ENCODE data around the gene KISS1R.
A peak's percentile ranks its signal among the peaks of the same experiment; 100 is the strongest.

Gene KISS1R

DNA sequence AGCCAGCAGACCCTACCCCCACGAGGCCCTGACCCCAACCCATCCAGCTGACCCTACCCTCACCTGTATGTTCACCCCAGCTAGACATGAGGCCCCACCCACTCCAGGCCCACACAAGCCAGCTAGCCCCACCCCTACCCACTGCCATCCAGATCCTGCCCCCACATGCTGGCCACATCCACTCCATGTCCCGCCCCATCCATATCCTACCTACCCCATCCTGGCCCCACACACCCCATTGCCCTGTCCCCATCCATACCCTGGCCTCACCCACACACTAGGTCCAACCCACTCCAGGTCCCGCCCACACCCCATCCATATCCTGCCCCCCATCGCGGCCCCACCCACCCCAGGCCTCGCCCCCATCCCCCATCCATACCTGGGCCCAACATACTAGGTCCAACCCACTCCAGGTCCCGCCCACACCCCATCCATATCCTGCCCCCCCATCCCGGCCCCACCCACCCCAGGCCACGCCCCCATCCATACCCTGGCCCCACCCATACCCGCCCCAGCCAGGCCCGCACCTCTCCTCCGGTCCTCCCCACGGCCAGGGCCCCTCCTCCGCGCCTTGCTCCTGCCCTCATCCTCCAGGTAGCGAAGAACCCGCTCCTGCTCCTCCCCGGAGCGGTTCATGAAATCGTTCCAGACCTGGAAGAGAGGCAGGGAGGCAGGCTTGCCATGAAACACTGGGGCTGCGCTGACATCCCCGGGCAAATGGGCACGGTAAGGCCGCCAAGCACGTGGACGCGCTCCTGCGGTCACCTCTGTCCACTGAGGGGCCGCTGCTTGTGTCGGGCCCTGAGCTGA, 16.6 kb upstream of the KISS1R start:
- no peak for DNase-seq (ENCODE audit: low spot score)

GRCh38 chr19:901216-902092, 15.7 kb upstream of the KISS1R start:
- no peak for DNase-seq (ENCODE audit: low spot score)

GRCh38 chr19:902093-902370, 15.1 kb upstream of the KISS1R start:
- DNase-seq (ENCODE audit: low spot score), result no peak

DNA sequence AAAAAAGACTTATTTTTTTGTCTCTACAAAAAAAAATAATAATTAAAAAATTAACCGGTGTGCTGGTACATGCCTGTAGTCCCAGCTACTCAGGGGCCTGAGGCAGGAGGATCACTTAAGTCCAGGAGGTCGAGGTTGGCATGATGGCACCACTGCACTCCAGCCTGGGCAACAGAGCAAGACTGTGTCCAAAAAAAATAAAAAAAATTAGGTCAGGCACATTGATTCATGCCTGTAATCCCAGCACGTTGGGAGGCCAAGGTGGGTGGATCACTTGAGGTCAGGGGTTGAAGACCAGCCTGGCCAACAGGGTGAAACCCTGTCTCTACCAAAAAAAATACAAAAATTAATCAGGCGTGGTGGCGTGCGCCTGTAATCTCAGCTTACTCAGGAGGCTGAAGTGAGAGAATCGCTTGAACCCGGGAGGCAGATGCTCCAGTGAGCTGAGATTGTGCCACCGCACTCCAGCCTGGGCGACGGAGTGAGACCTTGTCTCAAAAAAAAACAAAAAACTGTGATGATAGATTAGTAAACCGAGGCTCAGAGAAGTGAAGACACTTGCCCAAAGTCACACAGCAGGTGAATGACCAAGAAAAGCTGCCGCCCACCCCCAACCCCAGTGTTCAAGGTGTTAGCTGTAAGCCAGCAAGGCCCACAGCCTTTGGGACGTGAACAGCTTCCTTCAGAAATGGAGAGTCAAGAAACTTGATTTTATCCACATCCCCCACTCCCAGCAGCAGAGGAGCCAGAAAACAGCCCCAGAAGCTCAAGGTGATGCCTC, 14.5 kb upstream of the KISS1R start:
- DNase-seq (ENCODE audit: low spot score), result no peak

DNA sequence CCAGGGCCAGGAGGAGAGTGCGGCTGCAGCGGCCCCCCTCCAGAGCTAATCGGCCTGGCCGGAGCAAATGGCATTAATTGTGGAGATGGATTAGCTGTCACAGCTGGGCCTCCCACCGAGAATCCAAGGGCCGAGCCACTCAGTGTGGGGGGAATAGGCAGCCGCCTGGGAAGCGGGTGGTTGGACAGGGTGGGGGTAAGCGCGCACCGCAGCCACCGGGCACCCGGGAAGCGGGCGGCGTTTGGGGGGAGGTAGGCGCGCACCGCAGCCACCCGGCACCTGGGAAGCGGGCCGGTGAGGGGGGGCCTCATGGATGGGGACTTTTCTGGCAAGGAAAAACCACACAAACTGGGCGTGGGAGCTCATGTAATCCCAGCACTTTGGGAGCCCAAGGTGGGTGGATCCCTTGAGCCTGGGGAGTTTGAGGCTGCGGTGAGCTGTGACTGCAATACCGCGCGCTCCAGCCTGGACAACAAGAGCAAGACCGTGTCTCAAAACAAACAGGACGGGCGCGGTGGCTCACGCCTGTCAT, 13.8 kb upstream of the KISS1R start:
- DNase-seq (ENCODE audit: low spot score), result peak; percentile 77

- DNase-seq (ENCODE audit: low spot score), result no peak
These were observed 12.6 kb upstream of the KISS1R start for GRCh38 chr19:904545-904944.

- DNase-seq (ENCODE audit: low spot score), result no peak
These were observed 10.7 kb upstream of the KISS1R start for GRCh38 chr19:906480-906879.

DNA sequence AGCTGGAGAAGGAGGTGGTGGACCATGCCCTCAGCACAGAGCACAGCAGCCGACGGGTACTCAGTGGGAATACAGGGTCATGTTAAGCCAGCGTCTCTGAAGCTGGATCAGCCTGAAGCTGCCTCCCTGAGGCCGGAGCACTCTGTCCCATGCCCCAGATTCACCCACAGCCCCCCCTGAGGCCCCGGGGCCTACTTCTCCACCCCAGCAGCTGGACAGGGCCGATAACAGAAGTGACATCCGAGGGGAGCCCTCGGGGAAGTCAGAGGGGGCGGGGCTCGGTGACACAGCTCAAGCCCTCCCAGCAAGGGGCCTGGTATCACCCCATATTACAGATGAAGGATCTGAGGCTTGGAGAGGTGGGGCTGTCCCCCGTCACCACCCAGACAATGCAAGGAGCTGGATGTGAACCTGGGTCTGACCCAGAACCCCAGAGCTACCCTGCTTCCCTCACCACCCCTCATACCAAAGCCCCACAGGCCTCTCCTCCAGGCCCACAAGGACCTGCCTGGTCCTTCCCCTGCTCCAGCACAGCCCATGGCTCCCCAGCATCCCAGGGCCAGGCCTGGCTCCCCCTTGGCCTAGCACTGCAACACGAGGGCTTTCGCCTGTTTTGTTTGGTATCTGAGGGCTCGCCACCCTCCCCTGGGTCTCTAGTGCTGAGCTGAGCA, 9.8 kb upstream of the KISS1R start:
- no peak for DNase-seq (ENCODE audit: low spot score)

GRCh38 chr19:911197-912033, 5.7 kb upstream of the KISS1R start:
- DNase-seq (ENCODE audit: low spot score), result no peak

GRCh38 chr19:912181-913079, 4.7 kb upstream of the KISS1R start:
- no peak for DNase-seq (ENCODE audit: low spot score)

- DNase-seq (ENCODE audit: low spot score), result peak; percentile 83
These were observed 3.9 kb upstream of the KISS1R start, which contains the start of gene R3HDM4 for GRCh38 chr19:913080-913748. R3HDM4 (minus strand) TSS chr19:913219; CDS start chr19:913157, 62 bp downstream.

- peak; percentile 69 for DNase-seq (ENCODE audit: low spot score)
These were observed 349 bp upstream of the KISS1R start for GRCh38 chr19:916645-917322.

GRCh38 chr19:918152-918437, 962 bp downstream of the KISS1R start:
- DNase-seq (ENCODE audit: low spot score), result no peak

DNA sequence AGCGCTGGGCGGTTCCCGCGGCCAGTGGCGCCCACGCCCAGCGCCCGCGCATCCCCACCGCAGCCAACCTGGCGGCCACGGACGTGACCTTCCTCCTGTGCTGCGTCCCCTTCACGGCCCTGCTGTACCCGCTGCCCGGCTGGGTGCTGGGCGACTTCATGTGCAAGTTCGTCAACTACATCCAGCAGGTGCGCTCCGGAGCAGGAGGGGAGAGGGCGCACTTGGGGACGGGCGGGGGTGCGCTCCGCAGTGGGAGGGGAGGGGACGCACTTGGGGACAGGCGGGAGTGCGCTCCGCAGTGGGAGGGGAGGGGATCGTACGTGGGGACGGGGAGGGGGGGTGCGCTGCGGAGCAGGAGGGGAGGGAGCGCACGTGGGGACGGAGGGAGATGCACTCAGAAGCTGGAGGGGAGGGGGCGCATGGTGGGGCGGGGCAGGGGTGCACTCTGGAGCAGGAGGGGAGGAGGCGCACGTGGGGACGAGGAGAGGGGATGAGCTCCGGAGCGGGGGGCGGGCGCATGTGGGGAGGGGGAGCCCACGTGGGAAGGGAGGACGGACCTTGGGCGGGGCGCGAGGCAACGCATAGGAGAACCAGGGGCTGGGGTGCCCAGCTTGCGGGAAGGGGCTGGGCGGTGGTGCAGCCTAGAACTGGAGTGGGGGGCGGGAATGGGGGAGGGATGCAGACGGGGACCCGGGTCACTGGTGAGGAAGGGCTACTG, 1.5 kb downstream of the KISS1R start:
- no peak for DNase-seq (ENCODE audit: low spot score)

GRCh38 chr19:919199-920050, 2.3 kb downstream of the KISS1R start:
- no peak for DNase-seq (ENCODE audit: low spot score)

DNA sequence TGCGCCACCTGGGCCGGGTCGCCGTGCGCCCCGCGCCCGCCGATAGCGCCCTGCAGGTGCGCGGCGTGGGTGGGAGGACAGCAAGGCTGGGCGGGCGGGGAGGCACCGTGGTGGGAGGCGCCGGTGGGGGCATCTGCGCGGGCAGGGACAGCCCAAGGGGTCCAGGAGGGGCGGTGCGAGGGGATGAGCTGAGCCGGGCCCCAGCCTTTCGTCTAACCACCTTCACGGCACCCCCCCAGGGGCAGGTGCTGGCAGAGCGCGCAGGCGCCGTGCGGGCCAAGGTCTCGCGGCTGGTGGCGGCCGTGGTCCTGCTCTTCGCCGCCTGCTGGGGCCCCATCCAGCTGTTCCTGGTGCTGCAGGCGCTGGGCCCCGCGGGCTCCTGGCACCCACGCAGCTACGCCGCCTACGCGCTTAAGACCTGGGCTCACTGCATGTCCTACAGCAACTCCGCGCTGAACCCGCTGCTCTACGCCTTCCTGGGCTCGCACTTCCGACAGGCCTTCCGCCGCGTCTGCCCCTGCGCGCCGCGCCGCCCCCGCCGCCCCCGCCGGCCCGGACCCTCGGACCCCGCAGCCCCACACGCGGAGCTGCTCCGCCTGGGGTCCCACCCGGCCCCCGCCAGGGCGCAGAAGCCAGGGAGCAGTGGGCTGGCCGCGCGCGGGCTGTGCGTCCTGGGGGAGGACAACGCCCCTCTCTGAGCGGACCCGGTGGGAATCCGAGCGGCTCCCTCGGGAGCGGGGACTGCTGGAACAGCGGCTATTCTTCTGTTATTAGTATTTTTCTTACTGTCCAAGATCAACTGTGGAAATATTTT, 3.1 kb downstream of the KISS1R start:
- DNase-seq (ENCODE audit: low spot score), result peak; percentile 63
